HepG2 (cell line): ENCODE data around the gene MTRR. TPM values are rescaled to one million over a fixed set of nuclear protein-coding genes. Genes with fewer than 3 reads are reported as not detected.
A peak's percentile ranks its signal among the peaks of the same experiment; 100 is the strongest.

Source experiments
- HOXA9 ChIP-seq: sonication (generic); formaldehyde crosslinking; IDR thresholded peaks from 2 replicates; pipeline ENCODE4 v1.8.1; 2022; ENCODE audit warnings: missing genetic modification reagents, mild to moderate bottlenecking, moderate library complexity, borderline replicate concordance
- KLF16 ChIP-seq, 2 experiments: sonication (generic) in 1 of 2; formaldehyde crosslinking in 1 of 2; IDR thresholded peaks; 2 replicates each; pipeline versions ENCODE4 v1.6.1 to v1.8.0; 2016 to 2023; ENCODE audit warnings: missing genetic modification reagents in 2 of 2, missing compliant biosample characterization in 1 of 2
- NAIF1 ChIP-seq: sonication (generic); formaldehyde crosslinking; IDR thresholded peaks from 2 replicates; pipeline ENCODE4 v1.5.0; 2020; ENCODE audit warnings: mild to moderate bottlenecking, missing genetic modification reagents, borderline replicate concordance
- ZFYVE20 ChIP-seq: sonication (generic); formaldehyde crosslinking; IDR thresholded peaks from 2 replicates; pipeline ENCODE4 v1.8.0; 2023; ENCODE audit warnings: low read depth, mild to moderate bottlenecking, moderate library complexity, missing genetic modification reagents, borderline replicate concordance
- ZNF224 ChIP-seq: sonication (generic); formaldehyde crosslinking; IDR thresholded peaks from 2 replicates; pipeline ENCODE4 v1.5.0; 2020; ENCODE audit warnings: mild to moderate bottlenecking, missing genetic modification reagents
- ZNF556 ChIP-seq: sonication (generic); formaldehyde crosslinking; IDR thresholded peaks from 2 replicates; pipeline ENCODE4 v1.4.0; 2020; ENCODE audit warnings: mild to moderate bottlenecking, missing genetic modification reagents, borderline replicate concordance
- ZNF615 ChIP-seq: sonication (generic); formaldehyde crosslinking; IDR thresholded peaks from 2 replicates; pipeline ENCODE4 v1.5.0; 2020; ENCODE audit warnings: mild to moderate bottlenecking, missing genetic modification reagents, borderline replicate concordance
- ZSCAN29 ChIP-seq: sonication (generic); formaldehyde crosslinking; conservative IDR thresholded peaks from 2 replicates; pipeline ENCODE4 v1.4.0; 2020; ENCODE audit warnings: mild to moderate bottlenecking, missing genetic modification reagents
- polyA plus RNA-seq, 8 experiments: library from polyadenylated mRNA; depleted of rRNA in 3 of 8; stranded (reverse) in 7 of 8; unstranded in 1 of 8; fragments of >200 nt; fragmentation: Illumina TruSeq in 4 of 8; extraction: Trizol in 4 of 8; gene quantifications; 2 replicates each; pipeline versions ENCODE4 v1.2.1 to v1.2.3, GENCODE V29; 2011 to 2016; ENCODE audit warnings: low read depth in 4 of 8, missing spikeins in 1 of 8, mixed read lengths in 1 of 8; ENCODE audit not compliant: insufficient read depth in 1 of 8
- total RNA-seq, 5 experiments: library from RNA; depleted of rRNA; stranded (reverse); fragments of >200 nt; fragmentation: Illumina TruSeq; extraction: Trizol; gene quantifications; 2 replicates each; pipeline ENCODE4 v1.2.3, GENCODE V29; 2016; ENCODE audit warnings: low read depth in 1 of 5
- TF ChIP-seq, protein P1 (sequence below): sonication (generic); formaldehyde crosslinking; IDR thresholded peaks from 2 replicates; pipeline ENCODE4 v1.4.0; 2020; ENCODE audit warnings: missing genetic modification reagents
- TF ChIP-seq, protein P2 (sequence below): sonication (generic); formaldehyde crosslinking; IDR thresholded peaks from 2 replicates; pipeline ENCODE4 v1.4.0; 2020; ENCODE audit warnings: missing genetic modification reagents, mild to moderate bottlenecking, borderline replicate concordance
- TF ChIP-seq, protein P3 (sequence below): sonication (generic); formaldehyde crosslinking; IDR thresholded peaks from 2 replicates; pipeline ENCODE4 v1.5.0; 2020; ENCODE audit warnings: mild to moderate bottlenecking, missing genetic modification reagents, moderate library complexity
- TF ChIP-seq, protein P4 (sequence below): sonication (generic); formaldehyde crosslinking; IDR thresholded peaks from 2 replicates; pipeline ENCODE4 v1.5.0; 2020; ENCODE audit warnings: mild to moderate bottlenecking, missing genetic modification reagents, borderline replicate concordance

MTRR gene
- total and polyA plus RNA-seq, 2 of the 13 experiments (the other 11 are each of a cell fraction or from before 2014, with no cell fraction given): 39.2 to 59.2 TPM

DNA sequence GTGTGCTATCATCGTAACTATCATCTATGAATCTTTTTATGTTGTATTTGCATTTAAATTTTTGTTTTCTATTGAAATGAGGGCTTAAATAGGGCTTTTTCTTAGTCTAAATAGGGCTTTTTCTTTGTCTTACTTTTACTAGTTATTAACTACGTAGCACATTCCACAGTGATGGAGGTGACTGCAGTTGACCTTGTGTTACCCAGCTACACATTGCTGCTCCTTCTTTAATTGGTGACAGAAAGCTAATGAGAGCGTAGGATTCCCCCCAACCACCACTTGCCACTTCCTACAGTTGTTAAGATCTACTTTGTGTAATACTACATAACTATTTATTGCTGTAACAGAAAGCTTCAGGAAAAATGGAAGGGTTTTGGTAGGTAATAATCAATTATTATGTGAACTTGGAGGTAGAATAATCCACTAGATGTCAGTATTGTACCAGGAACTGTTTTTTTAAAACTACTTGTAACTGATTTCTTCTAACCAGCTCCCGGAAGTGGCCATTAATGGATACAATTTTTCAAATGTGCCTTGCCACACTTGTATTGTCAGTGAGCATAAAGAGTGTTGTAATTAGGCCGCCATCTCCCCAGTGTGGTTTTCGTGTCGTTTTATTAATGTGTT, 18.0 kb downstream of the MTRR start (continued):
- TF ChIP-seq, protein P1, sequence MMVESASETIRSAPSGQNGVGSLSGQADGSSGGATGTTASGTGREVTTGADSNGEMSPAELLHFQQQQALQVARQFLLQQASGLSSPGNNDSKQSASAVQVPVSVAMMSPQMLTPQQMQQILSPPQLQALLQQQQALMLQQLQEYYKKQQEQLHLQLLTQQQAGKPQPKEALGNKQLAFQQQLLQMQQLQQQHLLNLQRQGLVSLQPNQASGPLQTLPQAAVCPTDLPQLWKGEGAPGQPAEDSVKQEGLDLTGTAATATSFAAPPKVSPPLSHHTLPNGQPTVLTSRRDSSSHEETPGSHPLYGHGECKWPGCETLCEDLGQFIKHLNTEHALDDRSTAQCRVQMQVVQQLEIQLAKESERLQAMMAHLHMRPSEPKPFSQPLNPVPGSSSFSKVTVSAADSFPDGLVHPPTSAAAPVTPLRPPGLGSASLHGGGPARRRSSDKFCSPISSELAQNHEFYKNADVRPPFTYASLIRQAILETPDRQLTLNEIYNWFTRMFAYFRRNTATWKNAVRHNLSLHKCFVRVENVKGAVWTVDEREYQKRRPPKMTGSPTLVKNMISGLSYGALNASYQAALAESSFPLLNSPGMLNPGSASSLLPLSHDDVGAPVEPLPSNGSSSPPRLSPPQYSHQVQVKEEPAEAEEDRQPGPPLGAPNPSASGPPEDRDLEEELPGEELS: no peak
- TF ChIP-seq, protein P2, sequence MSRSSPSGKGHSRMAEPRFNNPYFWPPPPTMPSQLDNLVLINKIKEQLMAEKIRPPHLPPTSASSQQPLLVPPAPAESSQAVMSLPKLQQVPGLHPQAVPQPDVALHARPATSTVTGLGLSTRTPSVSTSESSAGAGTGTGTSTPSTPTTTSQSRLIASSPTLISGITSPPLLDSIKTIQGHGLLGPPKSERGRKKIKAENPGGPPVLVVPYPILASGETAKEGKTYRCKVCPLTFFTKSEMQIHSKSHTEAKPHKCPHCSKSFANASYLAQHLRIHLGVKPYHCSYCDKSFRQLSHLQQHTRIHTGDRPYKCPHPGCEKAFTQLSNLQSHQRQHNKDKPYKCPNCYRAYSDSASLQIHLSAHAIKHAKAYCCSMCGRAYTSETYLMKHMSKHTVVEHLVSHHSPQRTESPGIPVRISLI: 0 out of 2 replicates have a peak, but pooled peaks have one; percentile 16
- TF ChIP-seq ZNF224 (CRISPR knock-in tag): no peak
- no peak for TF ChIP-seq ZNF615 (CRISPR knock-in tag)
- TF ChIP-seq, protein P3, sequence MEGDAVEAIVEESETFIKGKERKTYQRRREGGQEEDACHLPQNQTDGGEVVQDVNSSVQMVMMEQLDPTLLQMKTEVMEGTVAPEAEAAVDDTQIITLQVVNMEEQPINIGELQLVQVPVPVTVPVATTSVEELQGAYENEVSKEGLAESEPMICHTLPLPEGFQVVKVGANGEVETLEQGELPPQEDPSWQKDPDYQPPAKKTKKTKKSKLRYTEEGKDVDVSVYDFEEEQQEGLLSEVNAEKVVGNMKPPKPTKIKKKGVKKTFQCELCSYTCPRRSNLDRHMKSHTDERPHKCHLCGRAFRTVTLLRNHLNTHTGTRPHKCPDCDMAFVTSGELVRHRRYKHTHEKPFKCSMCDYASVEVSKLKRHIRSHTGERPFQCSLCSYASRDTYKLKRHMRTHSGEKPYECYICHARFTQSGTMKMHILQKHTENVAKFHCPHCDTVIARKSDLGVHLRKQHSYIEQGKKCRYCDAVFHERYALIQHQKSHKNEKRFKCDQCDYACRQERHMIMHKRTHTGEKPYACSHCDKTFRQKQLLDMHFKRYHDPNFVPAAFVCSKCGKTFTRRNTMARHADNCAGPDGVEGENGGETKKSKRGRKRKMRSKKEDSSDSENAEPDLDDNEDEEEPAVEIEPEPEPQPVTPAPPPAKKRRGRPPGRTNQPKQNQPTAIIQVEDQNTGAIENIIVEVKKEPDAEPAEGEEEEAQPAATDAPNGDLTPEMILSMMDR: peak; percentile 42
- no peak for TF ChIP-seq KLF16 (CRISPR knock-in tag; IDR thresholded peaks at IDR 0.05)
- no peak for TF ChIP-seq HOXA9
- TF ChIP-seq, protein P4, sequence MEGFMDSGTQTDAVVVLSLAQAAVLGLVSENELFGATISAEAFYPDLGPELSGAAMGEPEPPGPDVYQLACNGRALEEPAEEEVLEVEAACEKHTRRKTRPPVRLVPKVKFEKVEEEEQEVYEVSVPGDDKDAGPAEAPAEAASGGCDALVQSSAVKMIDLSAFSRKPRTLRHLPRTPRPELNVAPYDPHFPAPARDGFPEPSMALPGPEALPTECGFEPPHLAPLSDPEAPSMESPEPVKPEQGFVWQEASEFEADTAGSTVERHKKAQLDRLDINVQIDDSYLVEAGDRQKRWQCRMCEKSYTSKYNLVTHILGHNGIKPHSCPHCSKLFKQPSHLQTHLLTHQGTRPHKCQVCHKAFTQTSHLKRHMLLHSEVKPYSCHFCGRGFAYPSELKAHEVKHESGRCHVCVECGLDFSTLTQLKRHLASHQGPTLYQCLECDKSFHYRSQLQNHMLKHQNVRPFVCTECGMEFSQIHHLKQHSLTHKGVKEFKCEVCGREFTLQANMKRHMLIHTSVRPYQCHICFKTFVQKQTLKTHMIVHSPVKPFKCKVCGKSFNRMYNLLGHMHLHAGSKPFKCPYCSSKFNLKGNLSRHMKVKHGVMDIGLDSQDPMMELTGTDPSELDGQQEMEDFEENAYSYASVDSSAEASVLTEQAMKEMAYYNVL (CRISPR knock-in tag): no peak
- no peak for TF ChIP-seq ZNF556 (CRISPR knock-in tag)
- no peak for TF ChIP-seq ZSCAN29 (CRISPR knock-in tag)
- no peak for TF ChIP-seq NAIF1 (CRISPR knock-in tag)
- no peak for TF ChIP-seq ZFYVE20 (CRISPR knock-in tag)
